AG09319 (cell line): Measurements from ENCODE around the gene CALM3.
"Not testable (repeated sequence)": the region's sequence is repeated elsewhere in the genome, so short reads cannot be mapped to it uniquely, and the experiment has no call there.

Experiments
- DNase-seq: peaks from one replicate; pipeline ENCODE4 v3.0.0-alpha.2; 2010; ENCODE audit warnings: low read depth; ENCODE audit errors: extremely low read depth
- TF ChIP-seq, protein P1 (sequence below): IDR thresholded peaks from 2 replicates; pipeline ENCODE4 v1.5.1; 2011; ENCODE audit warnings: low read depth, mild to moderate bottlenecking, inconsistent platforms, low read length, moderate library complexity

Gene CALM3

DNA sequence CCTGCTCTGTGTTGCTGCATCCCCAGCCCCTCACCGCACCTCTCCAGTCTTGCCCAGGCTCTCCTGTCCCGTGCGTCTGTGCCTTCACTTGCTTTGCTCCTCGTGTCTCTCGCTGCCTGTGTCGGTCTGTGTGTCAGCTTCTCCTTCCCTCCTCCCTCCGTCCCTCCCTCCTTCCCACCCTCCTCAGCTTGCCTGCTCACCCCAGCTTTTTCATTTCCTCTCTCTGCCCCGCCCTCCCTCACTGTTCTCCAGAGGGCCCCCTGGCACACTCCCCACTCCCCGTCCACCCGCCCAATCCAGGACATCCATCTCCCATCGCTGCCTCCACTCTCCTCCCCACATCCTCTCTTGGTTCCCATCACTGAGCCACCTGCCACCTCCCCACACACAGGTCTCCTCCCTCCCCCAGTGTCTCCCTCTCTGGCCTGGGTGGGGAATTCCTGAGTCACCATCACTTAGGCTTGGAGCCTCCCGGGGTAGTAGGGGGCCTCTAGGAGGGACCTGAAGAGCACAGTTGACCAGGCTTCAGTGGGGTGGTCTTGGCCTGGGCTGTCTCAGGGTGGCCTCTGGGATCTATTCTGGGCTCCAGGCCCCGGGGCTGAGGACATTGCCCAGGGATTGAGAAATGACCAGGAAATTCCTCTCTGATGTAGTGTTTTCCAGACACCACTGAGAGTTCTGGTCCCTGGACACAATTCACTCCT lies 24.0 kb downstream of the CALM3 start, which contains the start of gene PTGIR:
Gene PTGIR, minus strand, starts transcription at position 132 of the 704 bp plus-strand sequence. CDS start 864 bp downstream, outside the sequence.
- TF ChIP-seq, protein P1, sequence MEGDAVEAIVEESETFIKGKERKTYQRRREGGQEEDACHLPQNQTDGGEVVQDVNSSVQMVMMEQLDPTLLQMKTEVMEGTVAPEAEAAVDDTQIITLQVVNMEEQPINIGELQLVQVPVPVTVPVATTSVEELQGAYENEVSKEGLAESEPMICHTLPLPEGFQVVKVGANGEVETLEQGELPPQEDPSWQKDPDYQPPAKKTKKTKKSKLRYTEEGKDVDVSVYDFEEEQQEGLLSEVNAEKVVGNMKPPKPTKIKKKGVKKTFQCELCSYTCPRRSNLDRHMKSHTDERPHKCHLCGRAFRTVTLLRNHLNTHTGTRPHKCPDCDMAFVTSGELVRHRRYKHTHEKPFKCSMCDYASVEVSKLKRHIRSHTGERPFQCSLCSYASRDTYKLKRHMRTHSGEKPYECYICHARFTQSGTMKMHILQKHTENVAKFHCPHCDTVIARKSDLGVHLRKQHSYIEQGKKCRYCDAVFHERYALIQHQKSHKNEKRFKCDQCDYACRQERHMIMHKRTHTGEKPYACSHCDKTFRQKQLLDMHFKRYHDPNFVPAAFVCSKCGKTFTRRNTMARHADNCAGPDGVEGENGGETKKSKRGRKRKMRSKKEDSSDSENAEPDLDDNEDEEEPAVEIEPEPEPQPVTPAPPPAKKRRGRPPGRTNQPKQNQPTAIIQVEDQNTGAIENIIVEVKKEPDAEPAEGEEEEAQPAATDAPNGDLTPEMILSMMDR, result peak; percentile 9
- DNase-seq, result peak; percentile 37

DNA sequence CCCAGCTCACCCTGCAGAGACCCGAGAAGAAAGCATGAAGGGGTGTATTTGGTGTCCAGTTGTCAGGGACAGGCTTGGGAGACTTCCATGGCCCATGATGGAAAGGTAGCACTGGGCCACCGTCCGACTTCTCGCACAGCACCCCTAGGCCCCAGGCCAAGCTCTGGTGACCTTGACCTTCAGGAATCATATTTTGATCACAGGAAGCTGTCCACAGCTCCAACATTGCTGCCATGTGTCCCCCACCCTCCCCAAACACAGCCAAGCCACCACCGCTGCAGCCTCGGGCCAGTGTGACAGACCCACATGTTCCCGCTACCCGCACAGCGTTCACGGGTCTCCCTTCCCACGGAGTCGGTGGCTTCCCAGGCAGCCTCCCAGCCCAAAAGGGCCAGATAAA lies 24.6 kb downstream of the CALM3 start:
- TF ChIP-seq, protein P1, result no peak
- DNase-seq, result no peak

DNA sequence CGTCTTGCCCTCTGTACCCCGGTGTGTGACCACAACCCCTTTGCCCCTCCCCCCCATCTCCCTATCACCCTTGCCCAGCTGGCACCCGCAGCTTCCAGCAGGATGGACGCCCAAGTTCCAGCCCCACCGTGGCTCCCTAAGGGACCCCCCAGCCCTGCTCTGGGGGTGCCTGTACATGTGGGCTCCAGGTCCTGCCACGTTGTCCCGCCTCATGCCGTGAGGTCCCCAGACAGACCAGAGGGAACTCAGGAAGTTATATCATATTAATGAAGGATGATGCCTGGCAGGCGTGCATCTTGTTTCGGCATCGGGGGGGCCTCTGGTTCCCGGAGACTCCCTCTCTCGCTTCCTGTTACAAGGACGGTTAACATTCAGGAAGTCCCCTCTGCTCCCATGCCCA lies 25.3 kb downstream of the CALM3 start:
- no peak for DNase-seq

DNA sequence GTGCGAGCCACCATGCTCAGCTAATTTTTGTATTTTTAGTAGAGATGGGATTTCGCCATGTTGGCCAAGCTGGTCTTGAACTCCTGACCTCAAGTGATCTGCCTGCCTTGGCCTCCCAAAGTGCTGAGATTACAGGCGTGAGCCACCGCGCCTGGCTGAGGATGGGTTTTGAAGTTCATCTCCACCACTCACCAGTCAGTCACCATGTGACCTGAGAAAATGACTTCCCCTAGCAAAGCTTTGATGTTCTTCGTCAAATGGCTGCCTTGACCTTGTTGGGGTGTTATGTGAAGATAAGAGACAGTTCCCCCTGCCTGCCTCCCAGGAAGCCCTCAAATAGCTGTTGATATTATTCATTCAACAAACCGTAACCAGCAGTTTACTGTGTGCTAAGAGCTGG lies 27.8 kb downstream of the CALM3 start:
- not testable (repeated sequence) for DNase-seq

More for the DNA sequence above, 25.3 kb downstream of the CALM3 start:
- TF ChIP-seq, protein P1, result no peak

DNA sequence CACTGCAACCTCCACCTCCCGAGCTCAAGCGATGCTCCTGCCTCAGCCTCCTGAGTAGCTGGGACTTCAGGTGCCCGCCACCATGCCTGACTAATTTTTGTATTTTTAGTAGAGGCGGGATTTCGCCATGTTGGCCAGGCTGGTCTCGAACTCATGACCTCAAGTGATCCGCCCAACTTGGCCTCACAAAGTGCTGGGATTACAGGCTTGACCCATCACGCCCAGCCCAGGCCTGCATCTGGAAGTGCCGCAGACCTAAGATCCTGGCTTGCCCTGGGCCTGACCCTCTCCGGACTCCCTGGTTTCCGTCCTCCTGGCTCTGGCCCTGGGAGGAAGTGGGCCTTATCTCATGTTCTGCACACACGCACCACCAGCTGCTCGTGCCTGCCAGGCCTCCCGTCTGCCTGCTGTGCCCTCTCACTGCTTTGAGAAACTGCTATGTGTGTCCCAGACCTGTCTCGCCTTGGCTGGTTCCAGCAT lies 28.5 kb downstream of the CALM3 start:
- DNase-seq, result no peak
- TF ChIP-seq, protein P1, result no peak

DNA sequence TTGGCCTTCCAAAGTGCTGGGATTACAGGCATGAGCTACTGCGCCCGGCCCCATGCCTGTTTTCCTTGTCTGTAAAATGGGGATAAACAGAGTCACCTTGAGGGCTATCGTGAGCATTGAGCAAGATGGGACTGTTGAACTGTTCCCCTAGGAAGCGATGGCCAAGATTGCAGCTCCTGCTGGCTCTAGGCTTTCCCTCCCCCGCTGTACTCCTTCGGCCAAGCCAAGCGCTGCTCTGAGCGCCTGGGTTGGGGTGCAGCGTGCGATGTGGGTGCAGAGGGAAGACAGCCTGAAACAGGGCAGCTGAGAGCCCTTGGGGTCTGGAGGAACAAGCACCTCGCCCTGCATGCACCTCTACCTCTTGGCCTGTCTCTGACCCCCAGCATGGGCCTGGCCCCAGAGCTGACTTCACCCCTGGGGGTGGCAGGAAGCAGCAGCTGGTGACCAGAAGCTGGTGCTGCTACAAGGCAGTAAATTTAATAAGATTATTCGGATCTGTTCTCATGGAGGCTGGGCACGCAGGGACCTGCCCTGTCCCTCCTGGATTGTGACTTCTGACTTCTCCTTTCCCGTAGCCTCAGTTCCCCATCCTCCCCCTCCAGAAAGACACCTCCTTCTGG lies 29.6 kb downstream of the CALM3 start:
- DNase-seq, result no peak

DNA sequence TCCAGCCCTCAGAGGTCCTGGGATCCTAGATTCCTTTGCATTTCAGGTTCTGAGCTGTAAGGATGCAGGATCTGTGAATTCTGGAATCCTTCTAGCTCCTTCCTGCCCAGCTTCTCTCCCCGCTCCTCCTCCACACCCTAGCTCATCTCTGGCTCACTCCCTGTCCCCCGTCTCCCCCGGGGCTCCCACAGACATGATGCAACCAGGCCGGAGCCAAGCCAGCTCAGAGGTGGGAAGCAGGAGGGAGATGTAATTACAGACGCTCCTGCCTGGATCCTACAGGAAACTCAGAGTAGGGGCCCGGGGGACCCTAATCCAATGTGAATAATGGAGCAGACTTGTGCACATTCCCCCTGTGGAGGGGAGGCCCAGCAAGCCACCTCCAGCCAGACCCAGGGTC lies 30.4 kb downstream of the CALM3 start:
- TF ChIP-seq, protein P1, result no peak

More for the DNA sequence above, 29.6 kb downstream of the CALM3 start:
- TF ChIP-seq, protein P1, result no peak

DNA sequence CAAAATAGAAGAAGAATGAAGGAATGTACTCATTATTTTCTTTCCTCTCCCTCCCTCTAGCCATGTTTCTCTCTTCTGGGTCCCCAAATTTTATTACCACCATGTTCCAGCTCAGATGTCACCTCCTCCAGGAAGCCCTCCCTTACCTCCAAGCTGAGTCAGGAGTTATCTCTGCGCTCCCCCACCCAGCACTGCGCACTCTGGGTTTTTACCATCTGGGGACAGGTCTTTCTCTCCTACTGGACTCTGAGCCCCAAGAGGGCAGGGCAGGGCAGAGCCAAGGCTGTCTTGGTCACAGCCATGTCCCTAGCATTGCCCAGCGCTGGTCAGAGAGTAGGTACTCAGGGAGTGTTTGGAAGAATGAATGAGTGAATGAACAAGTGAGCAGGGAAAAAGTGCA lies 32.0 kb downstream of the CALM3 start:
- DNase-seq, result no peak
- TF ChIP-seq, protein P1, result no peak

More for the DNA sequence above, 30.4 kb downstream of the CALM3 start:
- no peak for DNase-seq
